Measurements from ENCODE around the gene TMEM219.
A peak's percentile ranks its signal among the peaks of the same experiment; 100 is the strongest.
"Not testable (repeated sequence)": the region's sequence is repeated elsewhere in the genome, so short reads cannot be mapped to it uniquely, and the experiment has no call there.

TMEM219 gene

DNA sequence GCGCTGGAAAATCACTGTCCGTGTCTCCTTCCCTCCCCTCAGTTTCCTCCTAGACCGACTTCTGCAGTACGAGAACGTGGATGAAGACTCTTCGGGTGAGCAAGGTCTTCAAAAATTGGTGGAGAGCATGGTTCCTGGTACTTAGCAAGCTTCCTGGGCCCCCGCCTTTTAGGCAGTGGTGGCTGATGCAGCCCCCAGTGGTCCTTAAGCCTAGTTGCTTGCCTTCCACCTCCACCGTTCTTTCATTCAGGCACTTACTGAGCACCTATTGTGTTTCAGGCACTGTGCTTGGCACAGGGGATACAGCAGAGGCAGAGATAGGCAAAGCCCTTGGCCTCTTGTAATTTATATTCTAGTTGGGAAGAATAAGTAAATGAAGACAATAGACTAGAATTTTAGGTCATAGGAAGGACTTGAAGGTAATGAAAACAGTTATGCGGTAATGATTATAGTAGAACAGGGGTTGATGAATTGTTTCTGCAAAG is 34.9 kb downstream of the TMEM219 start:
- DNase-seq = no peak

DNA sequence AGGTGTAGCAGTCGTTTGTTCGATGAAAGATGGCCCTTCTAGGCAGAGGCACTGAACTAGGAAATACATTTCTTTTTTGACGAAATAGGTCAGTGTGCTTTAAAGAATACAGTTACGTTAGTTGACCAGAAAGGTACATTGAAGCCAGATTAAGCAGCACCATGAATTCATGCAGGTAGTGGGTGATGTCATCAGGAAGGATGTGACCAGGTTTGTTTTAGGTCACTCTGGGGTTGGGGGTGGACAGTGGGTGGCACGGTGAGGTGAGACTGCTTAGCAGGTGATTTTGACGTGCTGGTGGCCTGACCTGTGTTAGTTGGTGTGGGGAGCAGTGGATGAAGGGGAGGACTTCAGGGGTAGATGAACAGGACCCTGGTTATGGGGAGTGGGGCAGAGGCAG is 37.7 kb downstream of the TMEM219 start:
- DNase-seq = no peak

DNA sequence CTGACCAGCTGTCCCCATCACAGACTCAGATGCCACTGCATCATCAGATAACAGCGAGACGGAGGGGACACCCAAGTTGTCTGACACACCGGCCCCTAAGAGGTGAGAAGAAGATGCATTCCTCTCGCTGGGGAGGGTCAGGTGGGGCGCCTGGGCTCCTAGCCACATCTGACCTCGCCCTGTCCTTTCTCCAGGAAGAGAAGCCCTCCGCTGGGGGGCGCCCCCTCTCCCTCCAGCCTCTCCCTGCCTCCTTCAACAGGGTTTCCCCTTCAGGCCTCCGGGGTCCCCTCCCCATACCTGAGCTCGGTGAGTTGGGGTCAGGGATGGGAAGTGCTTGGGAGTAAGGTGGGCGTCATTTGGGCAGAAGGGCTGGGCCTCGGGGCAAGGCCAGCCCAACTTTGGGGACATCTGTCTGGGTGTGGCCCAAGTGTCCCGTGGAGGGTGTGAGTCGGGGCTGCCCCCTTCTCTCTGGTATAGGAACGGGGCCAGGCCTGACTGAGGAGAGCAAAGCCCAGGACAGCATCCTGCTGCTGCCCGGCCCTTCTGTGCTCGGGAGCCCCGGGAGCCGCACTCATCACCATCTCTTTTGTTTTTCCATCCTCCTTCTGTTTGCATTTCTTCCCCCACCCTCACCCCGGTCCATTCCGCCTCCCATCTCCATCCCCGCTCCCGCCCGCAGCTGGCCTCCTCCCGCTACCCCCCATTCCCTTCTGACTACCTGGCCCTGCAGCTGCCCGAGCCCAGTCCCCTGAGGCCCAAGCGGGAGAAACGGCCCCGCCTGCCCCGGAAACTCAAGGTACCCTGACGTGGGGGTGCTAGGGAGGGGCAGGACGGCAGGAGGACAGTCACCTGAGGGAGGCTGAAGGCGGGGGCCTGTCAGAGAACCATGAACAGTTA is 39.1 kb downstream of the TMEM219 start:
- no peak for DNase-seq

DNA sequence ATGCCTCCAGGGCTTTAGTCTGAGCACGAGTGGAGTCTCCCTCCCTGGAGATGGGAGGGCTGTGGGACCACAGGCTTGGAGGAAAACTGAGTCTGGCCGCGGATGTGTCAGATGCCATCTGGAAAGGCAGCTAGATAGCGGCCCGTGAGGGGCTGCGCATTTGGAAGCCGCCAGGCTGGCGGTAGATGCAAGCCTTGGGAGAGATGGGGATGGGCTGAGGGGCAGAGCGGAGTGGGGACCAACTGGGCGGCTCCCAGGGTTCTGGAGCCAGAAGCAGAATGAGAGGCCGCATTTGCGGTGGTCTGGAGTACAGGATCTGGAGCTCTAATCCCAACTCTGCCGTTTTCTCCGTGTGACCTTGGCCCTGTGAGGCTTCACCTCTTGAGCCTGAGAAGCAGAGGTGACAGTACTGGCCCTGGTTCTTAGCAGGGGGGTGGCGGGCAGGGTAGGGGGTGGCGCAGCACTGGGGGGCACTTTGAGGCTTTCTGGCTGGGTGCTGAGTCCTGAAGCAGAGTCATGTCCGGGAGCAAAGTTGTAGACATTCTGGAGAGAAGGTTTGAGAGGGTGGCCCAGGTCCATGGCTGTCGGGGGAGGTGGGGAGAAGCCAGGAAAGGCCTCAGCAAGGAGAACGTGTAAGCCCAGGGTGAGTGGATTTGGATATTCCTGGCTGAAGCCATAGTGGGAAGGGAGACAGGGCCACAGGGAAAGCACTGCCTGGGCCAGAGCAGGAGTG is 40.9 kb downstream of the TMEM219 start:
- no peak for DNase-seq

DNA sequence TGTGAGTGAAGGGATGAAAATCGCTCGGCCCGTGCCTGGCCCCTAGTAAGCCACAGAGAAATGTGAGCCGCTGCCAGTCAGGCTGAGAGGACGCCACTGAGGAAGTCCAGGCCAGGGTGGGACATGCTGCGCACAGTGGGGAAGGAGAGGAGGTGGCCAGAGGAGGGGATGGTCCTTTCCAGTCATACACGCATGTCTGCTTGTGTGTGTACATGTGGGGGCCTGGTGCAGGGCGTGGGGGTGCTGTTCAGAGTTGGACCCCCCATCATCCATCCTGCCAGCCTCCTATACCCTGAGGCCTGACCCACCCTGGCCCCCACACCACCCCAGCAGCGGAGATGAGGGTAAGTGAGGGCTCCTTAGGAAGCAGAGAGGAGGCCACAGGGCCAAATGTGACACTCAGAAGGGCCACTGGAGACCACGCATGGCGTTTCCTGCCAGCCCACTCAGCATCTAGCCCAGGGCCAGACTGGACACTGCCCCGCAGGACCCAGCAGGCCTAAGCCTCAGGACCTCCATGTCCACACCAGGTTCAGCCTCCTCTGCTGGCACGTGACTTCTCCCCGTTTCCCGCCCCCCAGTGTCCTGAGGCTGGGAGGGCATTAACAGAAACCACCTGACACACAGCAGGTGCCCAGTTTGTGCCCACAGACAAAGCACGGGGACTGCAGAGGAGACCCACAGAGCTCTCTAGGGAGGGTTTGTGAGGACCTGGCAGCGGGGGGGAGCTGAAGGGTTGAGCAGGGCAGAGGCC is 42.0 kb downstream of the TMEM219 start:
- no peak for DNase-seq

DNA sequence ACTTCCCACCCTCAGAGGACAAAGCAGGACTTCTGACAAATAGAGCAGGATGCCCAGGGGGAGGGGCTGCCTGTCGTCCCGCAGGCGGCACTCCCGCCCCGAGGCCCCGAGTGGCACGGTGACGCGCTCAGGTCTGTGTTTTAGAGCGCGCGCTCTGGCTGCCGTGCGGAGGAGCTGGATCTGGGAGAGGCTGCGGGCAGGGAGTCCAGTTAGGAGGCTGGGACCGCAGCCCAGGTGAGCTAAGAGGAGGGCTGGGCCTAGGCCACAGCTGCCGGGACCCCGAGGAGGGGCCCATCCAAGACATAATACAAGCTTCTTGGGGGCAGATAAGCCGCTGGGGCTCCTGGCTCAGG is 42.5 kb downstream of the TMEM219 start:
- no peak for DNase-seq

DNA sequence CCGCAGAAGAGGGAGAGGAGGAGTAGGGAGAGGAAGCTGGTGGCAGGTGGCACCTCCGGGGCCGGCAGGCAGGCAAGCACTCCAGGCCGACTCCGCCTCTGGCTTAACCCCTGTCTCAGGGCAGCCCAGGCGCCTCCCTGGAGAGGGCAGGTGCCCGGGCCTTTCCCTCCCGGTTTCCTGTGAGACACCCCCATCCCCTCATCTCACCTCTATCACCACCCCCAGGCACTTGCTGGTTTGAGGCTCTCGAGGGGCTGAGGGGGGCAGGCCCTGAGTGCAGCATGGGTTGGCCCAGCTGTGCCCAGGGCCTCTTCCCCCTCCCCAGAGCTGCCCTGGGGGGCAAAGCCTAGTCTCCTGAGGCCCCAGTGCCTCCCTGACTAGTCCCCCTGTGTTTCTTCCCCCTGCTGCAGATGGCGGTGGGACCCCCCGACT is 42.9 kb downstream of the TMEM219 start:
- no peak for DNase-seq

DNA sequence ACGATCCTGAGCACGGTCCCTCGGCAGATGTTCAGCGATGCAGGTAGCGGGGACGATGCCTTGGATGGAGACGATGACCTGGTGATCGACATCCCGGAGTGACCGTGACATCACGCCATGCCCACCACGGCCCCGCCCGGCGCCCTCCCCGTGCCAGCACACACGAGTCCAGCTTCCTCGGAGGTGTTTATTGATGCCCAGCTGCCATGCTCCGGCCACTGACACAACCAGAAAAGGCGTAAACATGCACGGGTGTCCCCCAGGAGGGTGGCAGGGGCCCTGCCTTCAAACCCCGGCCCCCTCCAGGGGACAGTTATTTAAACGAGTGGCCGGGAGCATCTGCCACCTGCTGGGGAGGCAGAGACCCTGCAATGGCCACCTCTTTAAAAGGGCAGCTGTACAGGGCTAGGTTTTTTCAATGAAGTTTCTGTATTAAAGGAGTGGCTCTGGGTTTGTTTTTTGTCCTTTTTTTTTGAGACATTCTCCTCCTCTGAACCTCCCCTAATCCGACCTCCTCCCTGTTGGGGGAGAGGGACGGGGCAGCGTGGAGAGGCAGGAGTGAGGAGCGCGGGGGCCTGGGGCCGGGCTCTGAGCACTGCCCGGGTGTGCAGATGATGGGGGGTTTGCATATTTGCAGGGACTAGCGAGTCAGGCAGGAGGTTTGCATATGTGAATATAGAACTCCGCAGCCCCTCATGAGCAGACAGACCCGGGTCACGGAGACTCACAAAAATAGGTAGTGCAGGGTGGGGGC is 43.6 kb downstream of the TMEM219 start:
- DNase-seq = no peak

DNA sequence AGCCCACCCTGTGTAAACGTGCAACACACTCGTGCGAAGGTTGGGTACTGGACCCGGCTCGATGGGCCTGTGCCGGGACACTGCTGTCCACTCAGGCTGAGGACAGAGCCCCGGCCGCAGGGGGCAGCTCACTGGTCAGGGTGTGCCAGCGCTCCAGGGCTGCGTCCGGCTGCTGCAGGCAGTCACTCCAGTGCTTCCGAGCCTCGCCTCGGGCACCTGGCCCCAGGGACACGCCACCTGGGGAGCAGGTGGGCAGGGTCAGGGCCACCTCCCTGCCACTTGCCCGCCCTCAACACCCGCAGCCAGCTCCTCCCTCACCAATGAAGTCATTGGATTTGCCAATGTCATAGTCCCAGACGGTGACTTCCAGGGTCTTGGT is 44.2 kb downstream of the TMEM219 start:
- no peak for DNase-seq

DNA sequence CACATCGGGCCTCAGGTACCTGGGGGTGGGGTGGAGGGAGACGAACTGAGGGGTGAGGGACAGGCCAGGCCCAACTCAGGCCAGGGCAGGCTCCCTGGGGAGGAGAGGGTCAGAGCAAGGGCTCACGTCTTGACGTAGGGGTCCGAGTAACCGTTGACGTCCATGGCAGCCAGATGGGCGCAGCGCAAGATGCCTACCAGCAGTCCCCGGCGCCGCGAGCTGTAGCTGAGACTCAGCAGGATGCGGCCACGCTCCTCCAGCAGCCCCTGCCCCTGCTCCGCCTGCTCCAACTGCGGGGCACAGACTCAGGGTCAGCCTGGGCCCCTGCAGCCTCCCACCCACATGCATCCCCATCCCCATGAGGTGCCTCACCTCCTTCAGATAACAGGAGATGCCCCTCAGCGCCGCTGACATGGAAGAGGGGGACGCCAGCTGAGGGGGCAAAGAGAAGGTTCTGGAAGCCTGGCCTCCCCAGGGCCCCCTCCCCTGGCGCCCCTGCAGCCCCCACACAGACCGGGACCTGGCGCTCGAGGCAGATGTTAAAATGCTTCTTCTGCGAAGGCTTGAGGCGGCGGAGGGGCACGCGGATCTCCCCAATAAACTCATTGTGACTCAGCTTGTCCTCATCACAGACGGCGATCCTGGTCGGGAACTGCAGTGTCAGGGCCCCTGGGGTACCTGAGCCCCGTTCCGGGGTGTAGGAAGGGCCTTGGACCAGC is 44.9 kb downstream of the TMEM219 start:
- no peak for DNase-seq

DNA sequence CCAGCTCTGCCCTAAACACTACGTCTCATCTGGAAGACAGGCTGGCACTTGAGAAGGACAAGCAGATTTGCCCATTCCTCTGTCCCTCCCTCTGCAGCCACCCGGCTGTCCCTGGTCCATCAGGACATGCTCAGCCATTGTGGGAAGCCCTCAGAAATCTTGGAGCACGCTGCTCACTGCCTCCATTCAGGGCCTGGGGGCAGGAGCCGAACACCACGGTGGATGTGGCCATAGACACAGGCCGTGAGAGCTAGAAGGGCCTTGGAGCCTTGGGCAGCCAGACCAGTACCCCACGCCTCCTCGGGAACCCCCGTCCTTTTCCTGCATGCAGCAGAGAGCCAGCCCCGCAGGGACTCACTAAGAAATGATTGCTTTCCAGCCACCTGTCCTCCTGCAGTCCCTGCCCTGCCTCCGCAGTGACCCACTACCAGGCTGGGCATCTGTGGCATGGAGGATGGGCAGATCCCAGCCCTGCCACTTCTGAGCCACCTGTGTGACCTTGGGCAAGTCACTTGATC is 45.6 kb downstream of the TMEM219 start:
- no peak for DNase-seq

DNA sequence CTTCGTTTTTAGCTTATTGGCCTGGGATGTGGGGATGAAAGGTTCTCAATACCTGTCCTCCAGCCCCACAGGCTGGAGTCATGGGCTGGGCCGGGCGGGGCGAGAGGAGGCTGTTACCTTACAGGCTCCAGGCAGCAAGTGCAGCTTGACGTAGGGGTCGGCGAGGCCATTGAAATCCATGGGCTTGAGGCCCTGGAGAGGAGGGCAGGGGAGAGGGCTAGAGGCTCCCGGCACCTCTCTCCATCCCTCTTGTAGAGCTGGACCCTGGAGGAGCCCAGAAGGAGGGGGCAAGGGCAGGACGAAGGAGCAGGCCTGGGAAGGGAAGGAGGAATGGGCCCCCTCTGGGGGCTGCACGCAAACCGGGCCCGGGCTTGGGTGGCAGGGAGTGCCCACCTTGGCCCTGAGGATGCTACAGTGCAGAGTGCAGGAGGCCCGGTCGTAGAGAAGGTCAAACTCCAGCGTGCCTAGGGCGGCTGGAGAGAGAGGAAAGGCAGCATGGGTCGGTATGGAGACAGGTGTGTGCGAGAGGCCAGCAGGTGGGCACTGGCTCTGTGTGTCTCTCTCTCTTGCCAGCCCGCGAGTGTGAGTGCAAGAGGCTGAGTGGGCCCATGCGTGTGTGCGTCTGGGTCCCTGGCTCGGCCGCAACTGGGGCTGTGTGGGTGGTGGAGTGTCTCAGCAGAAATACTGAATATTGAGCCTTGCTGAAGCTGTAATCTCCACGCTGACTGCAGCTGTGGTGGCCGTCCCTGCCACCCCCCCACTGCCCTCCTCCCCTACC is 47.4 kb downstream of the TMEM219 start:
- no peak for DNase-seq

DNA sequence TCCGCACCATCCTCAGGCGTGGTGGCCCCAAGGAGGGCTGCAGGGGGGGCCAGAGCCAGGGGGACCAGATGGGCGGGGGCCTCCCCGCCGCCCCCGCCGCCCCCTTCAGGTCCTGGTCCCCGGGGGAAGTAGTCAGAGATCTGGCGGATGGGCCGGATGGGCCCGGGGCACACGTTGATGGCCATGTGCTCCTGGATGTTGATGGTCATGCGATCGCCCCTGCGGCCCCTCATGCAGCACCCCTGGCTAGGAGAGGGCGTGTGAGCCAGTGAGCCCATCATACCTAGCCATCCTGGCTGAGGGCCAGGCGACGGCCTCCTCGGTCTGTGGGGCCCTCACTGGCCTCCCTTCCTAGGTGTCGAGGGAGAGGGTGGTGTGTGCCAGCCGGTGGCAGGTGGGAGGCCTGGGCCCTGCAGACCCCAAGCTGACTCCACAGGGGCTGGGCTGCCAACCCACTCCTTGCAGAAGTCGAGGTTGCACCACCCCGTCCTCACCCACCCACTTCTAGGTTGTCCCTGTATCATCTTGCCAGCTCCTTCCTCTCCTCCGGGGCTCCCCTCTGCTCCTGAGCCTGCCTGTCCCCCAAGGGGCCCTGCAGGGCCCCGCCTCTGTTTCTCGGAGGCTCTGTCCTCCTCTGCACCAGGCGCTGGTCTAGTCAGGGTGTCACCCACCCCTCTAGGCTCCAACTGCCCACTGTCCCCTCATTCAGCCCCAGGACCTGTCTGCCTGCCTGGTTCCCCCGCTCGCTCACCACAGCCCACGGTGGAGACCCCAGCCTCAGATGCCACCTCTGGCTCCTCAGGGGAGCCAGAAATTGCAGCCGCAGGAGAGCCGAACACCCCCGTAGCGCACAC is 48.3 kb downstream of the TMEM219 start:
- DNase-seq = no peak

DNA sequence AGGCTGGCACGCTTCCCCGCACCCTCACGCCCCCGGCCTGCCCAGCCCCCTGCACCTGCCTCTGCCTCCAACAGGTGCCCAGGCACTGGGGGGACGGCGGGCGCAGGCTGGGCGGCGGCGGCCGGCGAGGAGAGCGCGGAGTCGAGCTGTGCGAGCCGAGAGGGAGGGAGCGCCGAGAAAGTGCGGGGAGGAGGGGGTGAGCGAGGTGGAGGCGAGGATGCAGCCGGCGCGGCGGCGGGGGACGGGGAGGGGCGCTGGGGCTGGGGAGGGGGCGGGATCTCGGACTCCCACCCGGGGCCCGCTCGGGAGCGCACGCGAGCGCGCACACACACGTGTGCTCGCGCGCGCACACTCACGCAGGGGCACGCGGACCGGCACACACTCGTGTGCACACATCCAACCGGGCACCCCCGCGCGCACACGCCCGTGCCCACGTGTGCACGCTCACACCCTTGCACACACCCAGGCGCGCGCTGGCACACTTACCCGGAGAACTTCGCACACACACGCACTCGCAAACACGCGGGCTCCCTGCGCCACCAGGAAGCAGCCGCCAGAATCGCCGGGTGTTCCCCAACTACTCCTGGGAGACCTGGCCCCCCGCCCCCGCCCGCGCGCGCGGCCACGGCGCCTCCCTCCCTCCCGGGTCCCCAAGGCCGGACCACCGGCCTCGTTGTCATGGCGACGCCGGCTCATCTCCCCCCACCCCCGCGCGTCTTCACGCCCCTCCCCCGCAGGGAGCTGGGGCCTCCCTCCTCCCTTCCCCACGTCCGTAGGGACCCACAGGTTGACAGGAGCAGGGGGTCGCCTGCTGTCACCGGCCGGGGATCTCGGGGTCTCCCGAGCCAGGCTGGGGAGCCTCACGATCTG is 49.2 kb downstream of the TMEM219 start, which contains the start of gene DOC2A:
TSS of gene DOC2A (minus strand) at position 184 of the 870 bp plus-strand sequence. CDS start 805 bp downstream, outside the sequence.
- DNase-seq = peak in 1 of 2 experiments; percentile 67

DNA sequence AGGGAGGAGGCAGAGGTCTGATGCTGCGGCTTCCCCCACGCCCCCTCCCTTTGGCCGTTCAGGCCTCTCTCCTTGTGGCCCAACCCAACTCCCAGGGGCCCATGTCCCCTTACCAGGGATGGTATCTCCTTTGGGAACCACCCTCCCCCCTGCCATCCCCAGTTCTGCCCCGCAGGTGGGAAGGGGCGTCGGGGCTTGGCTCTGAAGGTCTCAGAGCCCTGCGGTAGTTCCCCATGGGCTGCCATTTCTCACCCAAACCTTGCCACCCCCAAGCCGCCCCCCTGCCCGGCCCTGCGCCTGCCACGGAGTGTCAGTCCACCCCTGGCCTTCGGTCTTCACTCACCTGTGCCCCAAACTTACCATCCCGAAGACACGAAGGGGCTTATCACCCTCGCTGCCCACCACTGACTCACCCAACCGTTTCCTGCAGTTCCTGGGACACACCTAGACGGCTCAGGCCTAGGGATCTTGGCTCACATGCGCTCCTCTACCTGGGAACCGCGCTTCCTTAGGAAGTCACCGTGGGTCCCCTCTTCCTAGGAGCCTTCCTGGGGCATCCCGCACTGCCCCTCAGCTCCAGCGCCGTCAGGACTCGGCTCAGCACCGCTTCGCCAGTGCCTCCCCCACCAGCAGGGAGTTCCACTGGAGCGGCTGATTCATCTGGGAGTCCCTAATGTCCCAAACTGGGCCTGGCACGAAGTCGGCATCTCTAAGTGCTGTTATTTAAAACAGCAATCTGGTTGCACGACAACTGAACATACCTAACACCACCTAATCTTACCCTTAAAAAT is 50.0 kb downstream of the TMEM219 start:
- DNase-seq = no peak

DNA sequence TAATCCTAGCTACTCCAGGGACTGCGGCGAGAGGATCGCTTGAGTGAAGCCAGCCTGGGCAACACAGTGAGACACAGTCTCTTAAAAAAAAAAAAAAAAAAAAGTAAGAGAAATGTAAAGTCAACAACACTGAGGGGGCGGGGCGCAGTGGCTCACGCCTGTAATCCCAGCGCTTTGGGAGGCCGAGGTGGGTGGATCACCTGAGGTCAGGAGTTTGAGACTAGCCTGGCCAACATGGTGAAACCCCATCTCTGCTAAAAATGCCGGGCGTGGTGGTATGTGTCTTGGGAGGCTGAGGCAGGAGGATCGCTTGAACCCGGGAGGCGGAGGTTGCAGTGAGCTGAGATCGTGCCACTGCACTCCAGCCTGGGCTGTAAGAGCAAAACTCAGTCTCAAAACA is 50.7 kb downstream of the TMEM219 start:
- DNase-seq = not testable (repeated sequence)

DNA sequence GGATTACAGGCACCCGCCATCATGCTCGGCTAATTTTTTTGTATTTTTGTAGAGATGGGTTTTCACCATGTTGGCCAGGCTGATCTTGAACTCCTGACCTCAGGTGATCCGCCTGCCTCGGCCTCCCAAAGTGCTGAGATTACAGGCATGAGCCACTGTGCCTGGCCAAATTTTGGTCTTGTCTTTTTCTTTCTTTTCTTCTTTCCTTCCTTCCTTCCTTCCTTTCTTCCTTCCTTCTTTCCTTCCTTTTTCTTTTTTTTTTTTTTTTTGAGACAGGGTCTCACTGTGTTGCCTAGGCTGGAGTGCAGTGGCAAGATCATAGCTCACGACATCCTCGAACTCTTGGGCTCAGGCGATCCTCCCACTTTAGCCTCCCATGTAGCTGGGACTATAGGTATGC is 53.6 kb downstream of the TMEM219 start:
- DNase-seq = not testable (repeated sequence)

Data from NCI-H446 (cell line).